Astrocyte (in vitro differentiated cells and primary cell): ENCODE measurements around the gene KIAA0513.

Experiments used
- EZH2 ChIP-seq: IDR thresholded peaks from 2 replicates; pipeline ENCODE4 v1.6.1; 2012; ENCODE audit warnings: mild to moderate bottlenecking, low read length, inconsistent platforms; ENCODE audit not compliant: insufficient read depth
- TF ChIP-seq, protein P1 (sequence below): IDR thresholded peaks from 2 replicates; pipeline ENCODE4 v1.5.1; 2011; ENCODE audit warnings: low read depth, mild to moderate bottlenecking, inconsistent platforms, low read length, moderate library complexity; ENCODE audit not compliant: insufficient read depth

DNA sequence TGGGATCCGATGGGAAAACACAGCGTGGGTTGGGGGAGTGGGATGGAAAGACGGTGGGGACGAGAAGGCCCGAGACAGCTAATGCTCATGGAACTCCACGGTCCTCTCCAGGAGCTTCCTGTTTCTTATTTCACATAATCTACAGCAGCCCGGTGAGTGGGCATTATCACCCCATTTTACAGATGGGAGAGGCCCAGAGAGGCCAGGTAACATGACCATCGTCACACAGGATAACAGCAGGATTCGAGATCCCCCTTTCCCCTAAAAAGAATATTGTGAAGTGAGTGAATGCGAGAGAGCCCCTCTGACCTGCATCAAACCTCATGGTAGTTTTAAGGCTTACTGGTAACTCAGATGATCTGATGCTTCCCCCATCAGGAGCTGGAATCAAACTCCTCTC is 72.7 kb downstream of the KIAA0513 start:
- TF ChIP-seq, protein P1, sequence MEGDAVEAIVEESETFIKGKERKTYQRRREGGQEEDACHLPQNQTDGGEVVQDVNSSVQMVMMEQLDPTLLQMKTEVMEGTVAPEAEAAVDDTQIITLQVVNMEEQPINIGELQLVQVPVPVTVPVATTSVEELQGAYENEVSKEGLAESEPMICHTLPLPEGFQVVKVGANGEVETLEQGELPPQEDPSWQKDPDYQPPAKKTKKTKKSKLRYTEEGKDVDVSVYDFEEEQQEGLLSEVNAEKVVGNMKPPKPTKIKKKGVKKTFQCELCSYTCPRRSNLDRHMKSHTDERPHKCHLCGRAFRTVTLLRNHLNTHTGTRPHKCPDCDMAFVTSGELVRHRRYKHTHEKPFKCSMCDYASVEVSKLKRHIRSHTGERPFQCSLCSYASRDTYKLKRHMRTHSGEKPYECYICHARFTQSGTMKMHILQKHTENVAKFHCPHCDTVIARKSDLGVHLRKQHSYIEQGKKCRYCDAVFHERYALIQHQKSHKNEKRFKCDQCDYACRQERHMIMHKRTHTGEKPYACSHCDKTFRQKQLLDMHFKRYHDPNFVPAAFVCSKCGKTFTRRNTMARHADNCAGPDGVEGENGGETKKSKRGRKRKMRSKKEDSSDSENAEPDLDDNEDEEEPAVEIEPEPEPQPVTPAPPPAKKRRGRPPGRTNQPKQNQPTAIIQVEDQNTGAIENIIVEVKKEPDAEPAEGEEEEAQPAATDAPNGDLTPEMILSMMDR = no peak
- TF ChIP-seq EZH2 = no peak
